Stimulated activated memory B cell treated with anti-CD40 and anti-IgM and Interleukin-4, amounts not matched to agents 10 μg/mL and 1 μg/mL and 100 μg/mL, for 72 hours (primary cell): ENCODE data around the gene TEX28.
"Not testable (repeated sequence)": the region's sequence is repeated elsewhere in the genome, so short reads cannot be mapped to it uniquely, and the experiment has no call there.

Experiments
- ATAC-seq: fragments of 150-1000 bp; cut with Tn5 transposase; 2 replicates; pipeline ENCODE4 v1.10.0; 2021
- H3K27ac Mint-ChIP-seq: one replicate; pipeline ENCODE4 v1.8.0; 2022; ENCODE audit warnings: mild to moderate bottlenecking, mixed read lengths
- H3K27me3 Mint-ChIP-seq: one replicate; pipeline ENCODE4 v1.8.0; 2022; ENCODE audit warnings: mixed read lengths
- H3K36me3 Mint-ChIP-seq: one replicate; pipeline ENCODE4 v1.8.0; 2022; ENCODE audit warnings: mixed read lengths
- H3K4me1 Mint-ChIP-seq: one replicate; pipeline ENCODE4 v1.8.0; 2022; ENCODE audit warnings: mixed read lengths
- H3K4me3 Mint-ChIP-seq: one replicate; pipeline ENCODE4 v1.8.0; 2022; ENCODE audit warnings: mild to moderate bottlenecking, moderate library complexity, mixed read lengths
- H3K9me3 Mint-ChIP-seq: one replicate; pipeline ENCODE4 v1.8.0; 2022; ENCODE audit warnings: mixed read lengths

The TEX28 gene, protein sequence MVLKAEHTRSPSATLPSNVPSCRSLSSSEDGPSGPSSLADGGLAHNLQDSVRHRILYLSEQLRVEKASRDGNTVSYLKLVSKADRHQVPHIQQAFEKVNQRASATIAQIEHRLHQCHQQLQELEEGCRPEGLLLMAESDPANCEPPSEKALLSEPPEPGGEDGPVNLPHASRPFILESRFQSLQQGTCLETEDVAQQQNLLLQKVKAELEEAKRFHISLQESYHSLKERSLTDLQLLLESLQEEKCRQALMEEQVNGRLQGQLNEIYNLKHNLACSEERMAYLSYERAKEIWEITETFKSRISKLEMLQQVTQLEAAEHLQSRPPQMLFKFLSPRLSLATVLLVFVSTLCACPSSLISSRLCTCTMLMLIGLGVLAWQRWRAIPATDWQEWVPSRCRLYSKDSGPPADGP

DNA sequence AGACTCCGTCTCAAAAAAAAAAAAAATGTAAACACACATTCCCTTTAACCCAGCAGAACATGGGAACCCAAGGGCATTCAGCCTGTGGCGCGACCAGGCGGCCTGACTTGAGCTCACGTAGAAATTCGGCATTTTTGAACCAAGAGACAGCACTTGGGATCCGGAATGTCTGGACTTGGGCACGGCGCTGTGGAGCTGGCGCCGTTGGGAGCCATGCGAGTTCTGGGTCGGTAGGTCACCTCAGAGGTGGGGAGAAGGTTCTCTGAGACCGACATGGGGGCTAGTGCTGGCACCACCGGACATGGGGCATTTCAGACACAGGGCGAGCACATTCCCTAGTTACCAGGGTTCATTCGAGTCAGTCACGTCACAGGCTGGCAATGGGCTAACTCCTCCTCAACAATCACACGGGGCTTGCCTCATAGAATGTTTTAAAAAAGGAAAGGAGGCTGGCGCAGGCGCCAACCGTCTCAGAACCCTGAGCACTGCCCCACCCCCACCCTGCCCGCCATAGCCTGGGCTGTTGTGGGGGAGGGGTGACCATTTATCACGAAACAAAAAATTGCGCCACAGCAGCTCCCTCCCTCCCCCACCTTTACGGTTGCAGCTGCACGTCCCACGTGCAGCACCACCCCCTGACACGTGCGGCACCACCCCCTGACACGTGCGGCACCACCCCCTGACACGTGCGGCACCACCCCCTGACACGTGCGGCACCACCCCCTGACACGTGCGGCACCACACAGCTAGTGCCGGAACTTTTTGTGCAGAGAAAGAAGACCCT is at the start of gene TEX28:
TSS of gene TEX28 (minus strand) at position 334 of the 784 bp plus-strand sequence. CDS start 3,007 bp downstream, outside the sequence.
- H3K9me3 Mint-ChIP-seq = no peaks in the 10 kb centered on the region
- H3K4me3 Mint-ChIP-seq = no peak within 1 kb of the TSS
- no peak within 1 kb of the TSS for H3K27ac Mint-ChIP-seq
- no peaks in the 10 kb centered on the region for H3K36me3 Mint-ChIP-seq
- peaks cover 9% of the 10 kb centered on the region for H3K4me1 Mint-ChIP-seq
- no peaks in the 10 kb centered on the region for H3K27me3 Mint-ChIP-seq
- ATAC-seq = no peak

DNA sequence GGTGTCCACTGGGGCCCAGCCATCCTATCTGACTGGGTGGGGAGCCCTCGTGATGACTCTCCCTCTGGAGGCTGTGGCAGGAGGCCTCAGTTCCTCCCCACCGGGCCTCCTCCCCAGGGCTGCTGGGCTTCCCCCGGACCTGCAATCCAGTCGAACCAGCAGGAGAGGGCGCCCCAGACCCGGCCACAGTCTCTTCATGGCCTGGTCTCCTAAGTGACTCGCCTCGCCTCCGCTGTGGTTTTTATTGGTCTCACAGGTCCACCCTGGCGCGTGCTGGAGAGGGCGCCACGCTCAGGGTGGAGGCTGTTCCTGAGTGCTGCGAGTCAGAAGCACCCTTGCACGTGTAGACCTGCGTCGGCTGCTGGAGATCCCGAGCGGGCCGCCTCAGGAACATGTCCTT is 48.7 kb upstream of the TEX28 start:
- H3K9me3 Mint-ChIP-seq, H3K4me1 Mint-ChIP-seq, H3K27ac Mint-ChIP-seq, H3K4me3 Mint-ChIP-seq, H3K36me3 Mint-ChIP-seq, H3K27me3 Mint-ChIP-seq: not testable (repeated sequence)
- peak; percentile 52 for ATAC-seq

DNA sequence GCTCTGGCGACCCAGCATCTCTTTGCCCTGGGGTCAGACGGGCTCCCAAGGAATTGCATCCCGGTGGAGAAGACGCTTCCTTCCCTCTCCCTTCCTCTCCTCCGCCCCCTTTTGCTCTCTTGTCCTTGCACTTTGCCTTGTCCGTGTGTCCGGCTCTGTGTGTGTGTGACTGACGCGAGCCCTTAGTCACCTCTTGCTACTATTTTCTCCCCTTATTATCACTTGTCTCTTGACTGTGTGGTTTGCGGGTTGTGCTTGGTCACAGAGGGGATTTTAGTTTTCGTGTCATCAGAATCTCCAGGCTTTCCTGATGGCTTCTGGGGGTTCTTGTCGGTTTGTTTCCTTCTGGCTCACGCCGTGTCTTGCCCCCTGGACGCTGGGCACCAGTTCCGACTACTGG is 48.1 kb upstream of the TEX28 start:
- H3K4me1 Mint-ChIP-seq, H3K27ac Mint-ChIP-seq, H3K4me3 Mint-ChIP-seq, H3K9me3 Mint-ChIP-seq, H3K36me3 Mint-ChIP-seq, H3K27me3 Mint-ChIP-seq: not testable (repeated sequence)
- ATAC-seq = peak; percentile 24

DNA sequence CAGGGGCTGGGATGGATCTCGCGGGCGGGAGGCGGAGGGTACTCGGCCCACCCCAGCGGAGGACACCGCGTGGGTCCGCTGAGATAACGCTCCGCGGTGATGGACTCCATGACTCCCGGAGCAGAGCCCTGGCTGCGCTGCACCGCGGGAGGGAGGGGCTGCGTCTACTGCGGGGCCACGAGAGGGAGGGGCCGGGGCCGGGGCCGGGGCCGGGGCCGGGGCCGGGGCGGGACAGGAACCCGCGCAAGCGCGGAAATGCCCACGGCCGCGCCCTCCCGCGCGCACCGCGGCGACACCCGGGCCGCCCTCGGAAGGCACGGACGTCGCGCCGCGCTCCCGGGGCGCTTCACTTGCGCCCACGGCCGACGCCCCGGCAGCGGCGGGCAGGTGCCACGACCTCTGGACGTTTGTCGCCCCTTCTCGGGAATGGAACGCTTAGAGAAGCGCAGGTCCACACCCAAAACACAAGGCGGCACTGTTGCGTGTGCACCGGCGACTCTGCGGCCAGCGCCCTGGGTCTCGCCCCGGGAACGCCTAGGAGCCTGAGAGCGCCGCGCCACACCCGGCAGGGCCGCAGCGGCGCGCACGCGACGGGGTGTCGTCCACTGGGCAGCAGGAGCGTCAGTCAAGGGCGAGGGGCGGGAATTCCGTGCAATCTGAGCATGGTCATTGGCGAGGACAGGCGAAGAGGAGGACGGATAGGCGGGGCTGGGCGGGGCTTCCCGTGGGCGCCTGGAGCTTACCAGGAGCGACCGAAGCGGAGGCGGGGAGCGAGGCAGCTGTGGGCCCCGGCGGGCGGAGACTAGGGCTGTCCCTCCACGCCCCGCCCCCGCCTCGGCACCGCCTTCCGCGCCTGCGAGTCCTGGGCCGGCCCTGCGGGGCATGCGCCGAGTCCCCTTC is 46.7 kb upstream of the TEX28 start:
- H3K4me1 Mint-ChIP-seq, H3K36me3 Mint-ChIP-seq, H3K9me3 Mint-ChIP-seq, H3K27me3 Mint-ChIP-seq, H3K4me3 Mint-ChIP-seq, H3K27ac Mint-ChIP-seq: not testable (repeated sequence)
- ATAC-seq = peak; percentile 86

DNA sequence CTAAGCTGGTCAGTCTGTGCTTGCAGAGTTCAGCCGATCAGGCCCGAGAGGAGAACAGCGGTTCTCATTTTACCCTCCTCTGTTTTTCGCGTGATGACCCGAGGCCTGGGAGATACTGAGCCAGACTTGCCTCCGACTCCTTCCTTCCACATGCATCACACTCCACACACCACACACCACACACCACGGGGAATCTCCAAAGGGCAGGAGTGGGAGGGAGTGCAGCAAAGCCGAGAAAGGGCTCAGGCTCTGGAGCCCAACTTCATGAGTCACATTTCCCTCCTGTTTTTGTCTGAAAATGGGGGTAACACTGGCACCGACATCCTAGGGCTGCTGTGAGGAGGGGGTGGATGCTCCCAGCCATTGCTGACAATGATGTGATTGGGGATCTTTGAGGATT is 39.6 kb upstream of the TEX28 start:
- peak overlapping the region; percentile 89 for H3K27ac Mint-ChIP-seq

DNA sequence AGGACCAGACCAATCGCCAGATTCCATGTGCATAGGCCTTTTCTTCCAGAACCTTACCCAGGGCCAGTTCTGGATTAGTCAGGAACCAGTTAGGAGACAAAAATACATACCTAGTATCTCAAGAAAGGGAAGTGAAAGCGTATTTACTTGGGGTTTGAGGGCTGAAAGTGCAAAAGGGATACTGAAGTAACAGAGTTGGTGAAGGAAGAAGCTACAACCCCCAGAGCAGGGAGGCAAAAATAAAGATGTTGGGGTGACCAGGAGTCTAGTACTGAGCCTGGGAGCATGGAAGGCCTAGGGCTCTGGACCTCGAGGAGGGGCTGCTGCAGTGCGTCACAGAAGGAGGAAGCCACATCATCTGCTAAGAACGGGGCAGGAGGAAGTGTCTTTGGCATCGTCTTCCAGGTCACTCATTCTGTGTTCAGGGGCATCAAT is 38.9 kb upstream of the TEX28 start:
- H3K9me3 Mint-ChIP-seq = no peaks in the 10 kb centered on the region
- H3K4me1 Mint-ChIP-seq = peaks cover 25% of the 10 kb centered on the region
- H3K36me3 Mint-ChIP-seq = no peaks in the 10 kb centered on the region
- peak overlapping the region; percentile 89 for H3K27ac Mint-ChIP-seq
- no peaks in the 10 kb centered on the region for H3K27me3 Mint-ChIP-seq
- H3K4me3 Mint-ChIP-seq = peak overlapping the region; percentile 51
- peak; percentile 87 for ATAC-seq

More for the DNA sequence above, 39.6 kb upstream of the TEX28 start:
- Mint-ChIP-seq H3K9me3 (no peaks in the 10 kb centered on the region), H3K27me3 (no peaks in the 10 kb centered on the region), H3K4me1 (peaks cover 25% of the 10 kb centered on the region), H3K36me3 (no peaks in the 10 kb centered on the region), H3K4me3 (no peak overlapping the region)
- ATAC-seq = peak; percentile 36

DNA sequence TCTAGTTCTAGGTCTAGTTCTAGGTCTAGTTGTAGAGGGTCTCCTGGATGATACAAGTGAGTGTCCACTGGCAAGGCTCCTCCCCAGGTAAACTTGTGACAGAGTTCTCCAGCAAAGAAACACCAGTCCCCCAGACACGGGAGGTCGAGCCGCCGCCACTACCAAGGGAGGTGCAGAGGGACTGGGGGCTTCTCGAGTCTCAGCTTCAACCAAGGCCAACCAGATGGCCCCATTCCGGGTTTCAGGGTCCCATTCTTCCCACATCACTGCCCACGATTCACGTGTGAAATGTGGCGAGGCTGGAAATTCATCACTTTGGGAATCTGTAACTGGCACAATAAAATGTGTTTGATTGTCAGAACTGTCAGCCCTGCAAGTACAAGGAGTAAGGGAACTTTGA is 38.2 kb upstream of the TEX28 start:
- H3K27me3 Mint-ChIP-seq = no peaks in the 10 kb centered on the region
- peaks cover 25% of the 10 kb centered on the region for H3K4me1 Mint-ChIP-seq
- H3K4me3 Mint-ChIP-seq = no peak overlapping the region
- no peaks in the 10 kb centered on the region for H3K36me3 Mint-ChIP-seq
- H3K27ac Mint-ChIP-seq = peak overlapping the region; percentile 89
- no peak for ATAC-seq
- no peaks in the 10 kb centered on the region for H3K9me3 Mint-ChIP-seq

DNA sequence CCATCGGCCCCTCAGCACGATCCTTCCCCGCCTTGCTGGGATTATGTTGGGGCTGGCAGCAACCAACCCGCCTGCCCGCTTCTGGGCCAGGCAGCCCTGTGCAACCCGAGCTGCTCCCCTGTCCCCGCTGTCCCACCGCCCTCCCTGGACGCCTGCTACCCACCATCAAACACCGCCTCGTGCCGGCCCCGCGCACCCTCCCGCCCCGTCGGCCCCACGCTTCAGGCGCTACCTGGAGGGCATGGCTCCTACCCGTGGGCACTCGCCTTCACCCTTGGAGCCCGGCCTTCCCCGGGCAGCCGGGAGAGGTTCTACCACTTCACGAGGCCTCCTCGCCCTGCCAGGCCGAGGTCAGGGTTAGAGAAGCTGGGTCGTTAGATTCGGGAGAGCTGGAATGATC is 37.6 kb upstream of the TEX28 start:
- Mint-ChIP-seq H3K27ac (peak overlapping the region; percentile 89), H3K27me3 (no peaks in the 10 kb centered on the region), H3K36me3 (no peaks in the 10 kb centered on the region), H3K4me1 (peaks cover 27% of the 10 kb centered on the region), H3K4me3 (no peak overlapping the region), H3K9me3 (no peaks in the 10 kb centered on the region)
- ATAC-seq = no peak

DNA sequence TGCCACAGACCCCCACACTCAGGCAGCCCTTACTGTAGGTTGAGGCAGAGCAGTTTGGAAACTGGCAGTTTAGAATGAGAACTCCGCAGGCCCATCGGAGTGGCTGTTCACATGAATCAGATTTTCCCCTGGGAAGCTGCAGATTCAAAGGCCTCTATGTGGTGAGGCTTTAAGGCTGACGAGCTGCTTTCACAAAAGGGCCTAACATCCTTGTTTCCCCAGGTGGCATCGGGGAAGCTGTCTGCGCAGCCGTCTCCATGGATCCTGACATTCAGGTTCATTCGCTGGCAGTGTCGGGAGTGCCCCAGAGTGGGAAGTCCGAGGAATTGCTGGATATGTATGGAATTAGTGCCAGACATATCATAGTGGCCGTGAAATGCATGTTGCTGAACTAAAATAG is 34.4 kb upstream of the TEX28 start:
- H3K36me3 Mint-ChIP-seq = no peaks in the 10 kb centered on the region
- peaks cover 35% of the 10 kb centered on the region for H3K4me1 Mint-ChIP-seq
- no peak overlapping the region for H3K27ac Mint-ChIP-seq
- H3K4me3 Mint-ChIP-seq = no peak overlapping the region
- no peaks in the 10 kb centered on the region for H3K9me3 Mint-ChIP-seq
- ATAC-seq = no peak
- no peaks in the 10 kb centered on the region for H3K27me3 Mint-ChIP-seq

DNA sequence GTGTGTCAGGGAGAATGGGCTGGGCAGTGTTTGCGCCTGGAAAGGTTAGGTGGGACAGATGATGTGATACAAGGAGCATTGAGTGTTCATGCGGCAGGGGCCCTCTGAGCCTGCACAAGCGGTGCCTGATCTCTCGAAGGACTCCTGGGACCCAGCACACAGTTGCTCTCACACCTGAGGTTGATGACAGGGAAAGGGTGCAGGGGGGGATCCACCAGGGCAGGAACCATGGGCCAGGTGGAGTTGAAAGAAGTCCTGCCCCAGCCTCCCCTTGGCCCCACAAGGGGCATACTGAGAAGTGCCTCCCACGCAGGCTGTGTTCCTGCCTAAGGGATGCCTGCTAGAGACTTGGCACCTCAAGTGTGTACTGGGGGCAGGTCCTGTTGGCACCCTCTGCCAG is 33.7 kb upstream of the TEX28 start:
- ATAC-seq = no peak
- Mint-ChIP-seq H3K4me1 (peaks cover 33% of the 10 kb centered on the region), H3K36me3 (no peaks in the 10 kb centered on the region), H3K9me3 (no peaks in the 10 kb centered on the region), H3K27ac (no peak overlapping the region), H3K4me3 (no peak overlapping the region), H3K27me3 (no peaks in the 10 kb centered on the region)

DNA sequence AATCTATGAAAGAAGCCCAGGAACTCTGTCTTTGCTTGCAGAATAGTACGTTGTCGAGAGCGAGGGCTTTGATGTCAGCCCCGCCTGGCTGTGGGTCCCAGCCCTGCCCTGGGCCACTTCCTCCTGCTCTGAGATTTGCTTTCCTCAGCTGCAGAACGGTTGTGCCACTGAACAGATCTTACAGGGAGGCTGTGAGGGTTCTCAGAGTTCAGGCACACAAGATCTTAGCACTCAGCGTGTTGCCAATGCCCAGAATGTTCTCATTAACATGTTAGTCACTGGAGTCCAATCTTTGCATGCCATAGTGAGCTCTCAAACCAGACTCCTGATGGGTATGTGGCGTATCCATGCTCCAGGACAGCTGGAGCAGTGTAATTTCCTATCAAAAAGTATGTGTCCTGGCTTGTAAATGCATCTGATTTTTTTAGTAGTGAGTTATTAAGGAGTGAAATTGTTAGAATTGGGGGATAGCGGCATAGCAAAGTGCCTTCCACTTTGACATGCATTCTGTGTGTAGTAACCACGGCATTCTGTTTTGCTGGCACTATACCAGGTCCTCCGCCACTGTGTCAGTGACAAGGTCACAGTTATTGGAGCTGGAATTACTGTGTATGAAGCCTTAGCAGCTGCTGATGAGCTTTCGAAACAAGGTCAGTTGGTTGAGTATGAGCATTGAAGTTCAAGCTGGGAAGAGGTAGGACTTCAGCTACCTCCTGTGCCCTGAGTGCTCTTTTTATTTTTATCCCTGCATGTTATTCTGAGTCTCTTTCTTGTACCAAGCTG is 32.3 kb upstream of the TEX28 start:
- Mint-ChIP-seq H3K4me3 (no peak overlapping the region), H3K27ac (no peak overlapping the region), H3K36me3 (no peaks in the 10 kb centered on the region), H3K4me1 (peaks cover 38% of the 10 kb centered on the region), H3K27me3 (no peaks in the 10 kb centered on the region), H3K9me3 (no peaks in the 10 kb centered on the region)
- ATAC-seq = peak; percentile 77

DNA sequence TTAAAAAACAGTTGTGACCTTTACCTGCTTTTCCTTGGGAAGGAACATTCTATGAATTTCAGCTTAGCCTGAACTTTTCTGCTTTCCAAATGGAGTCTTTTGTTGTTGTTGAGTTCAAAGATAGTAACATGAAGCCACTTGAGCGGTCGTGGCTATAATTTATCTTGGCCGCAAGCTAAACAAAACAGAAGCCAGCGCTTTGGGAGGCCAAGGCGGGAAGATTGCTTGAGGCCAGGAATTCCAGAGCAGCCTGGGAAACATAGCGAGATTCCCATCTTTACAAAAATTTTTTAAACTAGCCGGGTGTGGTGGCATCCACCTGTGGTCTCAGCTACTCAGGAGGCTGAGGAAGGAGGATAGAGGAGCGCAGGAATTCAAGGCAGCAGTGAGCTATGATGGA is 30.6 kb upstream of the TEX28 start:
- peak overlapping the region; percentile 30 for H3K27ac Mint-ChIP-seq
- H3K9me3 Mint-ChIP-seq = no peaks in the 10 kb centered on the region
- no peaks in the 10 kb centered on the region for H3K36me3 Mint-ChIP-seq
- no peak overlapping the region for H3K4me3 Mint-ChIP-seq
- ATAC-seq = no peak
- H3K4me1 Mint-ChIP-seq = peaks cover 52% of the 10 kb centered on the region
- H3K27me3 Mint-ChIP-seq = no peaks in the 10 kb centered on the region

DNA sequence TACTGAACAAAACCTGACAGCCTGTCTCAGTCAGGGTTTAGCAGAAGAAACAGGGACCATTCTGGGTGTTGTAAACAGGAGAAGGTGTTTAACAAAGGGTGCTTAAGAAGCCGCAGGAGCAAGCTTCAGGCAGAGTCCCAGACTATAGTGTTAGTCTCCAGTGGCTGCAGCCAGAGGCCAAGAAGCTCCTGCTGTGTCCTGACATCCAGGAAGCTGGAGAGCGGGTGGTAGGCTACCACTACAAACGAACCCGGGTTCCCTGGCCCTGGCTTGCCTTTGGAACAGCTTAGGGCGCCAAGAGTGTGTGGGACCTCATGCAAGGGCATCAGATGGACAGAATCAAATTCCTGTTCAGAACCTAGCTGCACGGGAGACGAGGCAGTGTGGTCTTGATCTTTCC is 28.6 kb upstream of the TEX28 start:
- no peak for ATAC-seq
- no peaks in the 10 kb centered on the region for H3K36me3 Mint-ChIP-seq
- no peaks in the 10 kb centered on the region for H3K27me3 Mint-ChIP-seq

DNA sequence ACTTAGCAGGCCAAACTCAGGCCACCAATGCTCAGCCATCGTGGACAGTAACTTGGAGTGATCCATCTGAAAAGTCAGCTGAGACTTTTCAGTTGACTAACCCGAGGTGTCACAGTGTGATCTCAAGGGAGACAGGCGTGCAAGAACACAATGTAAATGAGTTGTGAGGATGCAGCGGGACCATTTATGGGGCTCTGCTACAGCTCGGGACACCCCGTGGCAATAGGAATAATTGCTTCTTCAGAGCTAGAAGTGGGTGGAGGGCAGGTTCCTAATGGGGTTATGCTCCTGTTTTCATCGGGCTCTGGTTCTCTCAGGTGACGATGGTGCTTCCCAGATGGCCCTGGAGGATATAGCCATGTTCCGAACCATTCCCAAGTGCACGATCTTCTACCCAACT is 28.0 kb upstream of the TEX28 start:
- no peak overlapping the region for H3K4me3 Mint-ChIP-seq
- no peaks in the 10 kb centered on the region for H3K27me3 Mint-ChIP-seq
- H3K9me3 Mint-ChIP-seq = no peaks in the 10 kb centered on the region
- H3K4me1 Mint-ChIP-seq = peaks cover 62% of the 10 kb centered on the region
- ATAC-seq = peak; percentile 43
- no peak overlapping the region for H3K27ac Mint-ChIP-seq
- H3K36me3 Mint-ChIP-seq = no peaks in the 10 kb centered on the region

More for the DNA sequence above, 28.6 kb upstream of the TEX28 start:
- no peak overlapping the region for H3K4me3 Mint-ChIP-seq
- peaks cover 61% of the 10 kb centered on the region for H3K4me1 Mint-ChIP-seq
- H3K27ac Mint-ChIP-seq = no peak overlapping the region
- H3K9me3 Mint-ChIP-seq = no peaks in the 10 kb centered on the region
